ENCODE data around the gene SMARCA2. TPM values are rescaled to one million over a fixed set of nuclear protein-coding genes. Genes with fewer than 3 reads are reported as not detected.

The SMARCA2 gene
- polyA plus RNA-seq, 2 of the 4 experiments (the other 2 are of a cell fraction): 28.7 to 33.0 TPM

DNA sequence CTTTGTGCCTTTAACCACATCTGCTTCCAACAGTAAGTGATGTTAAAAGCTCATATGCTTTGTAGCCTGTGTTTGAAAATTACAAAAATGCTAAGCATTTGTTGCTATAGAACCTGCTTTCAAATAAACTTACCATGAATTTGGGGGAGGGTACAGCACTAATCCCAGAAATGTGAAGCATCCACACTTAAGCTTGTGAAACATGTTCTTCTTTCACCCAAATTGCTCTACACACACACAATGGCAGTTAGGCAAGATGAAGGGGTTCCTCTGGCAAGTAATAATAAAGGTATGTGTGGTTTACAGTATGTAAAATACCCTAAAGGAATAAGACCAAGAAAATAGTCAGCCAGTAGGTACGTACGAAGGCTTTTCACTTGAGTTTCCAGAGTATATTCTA is 165.6 kb downstream of the SMARCA2 start:
- ATAC-seq: no peak
- no peak for FAIRE-seq
- WGBS (ENCODE audit: missing lambda C conversion rate): 91% methylated on average over 2 of the region's 2 CpGs
- Histone ChIP-seq H3K9me3 (no peaks in the 10 kb centered on the region), H3K4me3 (no peak overlapping the region), H3K4me1 (no peaks in the 10 kb centered on the region), H3K27ac (no peak overlapping the region), H3K4me2 (no peak overlapping the region)
- DNase-seq (ENCODE audit: low read depth in 1 of 2, low spot score in 1 of 2): no peak
- ChIA-PET POLR2A (no interaction called here), CTCF (interaction anchor here (0.6 to 1.5 kb wide), 5 partner anchors 8 to 55 kb away, joined by 3 to 10 read pairs (median 3); no protein-coding TSS in a partner anchor)
- no peak for TF ChIP-seq HOXB13 (CRISPR knock-in tag; IDR thresholded peaks at IDR 0.05; ENCODE audit: low read depth)
- no peak for TF ChIP-seq NPAS2 (CRISPR knock-in tag; IDR thresholded peaks at IDR 0.05; ENCODE audit: borderline replicate concordance)
- no peak for TF ChIP-seq MAZ (IDR thresholded peaks at IDR 0.05; ENCODE audit: borderline replicate concordance, low read depth, low read length)
- no peak for TF ChIP-seq EHF (CRISPR knock-in tag; IDR thresholded peaks at IDR 0.05)
- TF ChIP-seq, protein P1, sequence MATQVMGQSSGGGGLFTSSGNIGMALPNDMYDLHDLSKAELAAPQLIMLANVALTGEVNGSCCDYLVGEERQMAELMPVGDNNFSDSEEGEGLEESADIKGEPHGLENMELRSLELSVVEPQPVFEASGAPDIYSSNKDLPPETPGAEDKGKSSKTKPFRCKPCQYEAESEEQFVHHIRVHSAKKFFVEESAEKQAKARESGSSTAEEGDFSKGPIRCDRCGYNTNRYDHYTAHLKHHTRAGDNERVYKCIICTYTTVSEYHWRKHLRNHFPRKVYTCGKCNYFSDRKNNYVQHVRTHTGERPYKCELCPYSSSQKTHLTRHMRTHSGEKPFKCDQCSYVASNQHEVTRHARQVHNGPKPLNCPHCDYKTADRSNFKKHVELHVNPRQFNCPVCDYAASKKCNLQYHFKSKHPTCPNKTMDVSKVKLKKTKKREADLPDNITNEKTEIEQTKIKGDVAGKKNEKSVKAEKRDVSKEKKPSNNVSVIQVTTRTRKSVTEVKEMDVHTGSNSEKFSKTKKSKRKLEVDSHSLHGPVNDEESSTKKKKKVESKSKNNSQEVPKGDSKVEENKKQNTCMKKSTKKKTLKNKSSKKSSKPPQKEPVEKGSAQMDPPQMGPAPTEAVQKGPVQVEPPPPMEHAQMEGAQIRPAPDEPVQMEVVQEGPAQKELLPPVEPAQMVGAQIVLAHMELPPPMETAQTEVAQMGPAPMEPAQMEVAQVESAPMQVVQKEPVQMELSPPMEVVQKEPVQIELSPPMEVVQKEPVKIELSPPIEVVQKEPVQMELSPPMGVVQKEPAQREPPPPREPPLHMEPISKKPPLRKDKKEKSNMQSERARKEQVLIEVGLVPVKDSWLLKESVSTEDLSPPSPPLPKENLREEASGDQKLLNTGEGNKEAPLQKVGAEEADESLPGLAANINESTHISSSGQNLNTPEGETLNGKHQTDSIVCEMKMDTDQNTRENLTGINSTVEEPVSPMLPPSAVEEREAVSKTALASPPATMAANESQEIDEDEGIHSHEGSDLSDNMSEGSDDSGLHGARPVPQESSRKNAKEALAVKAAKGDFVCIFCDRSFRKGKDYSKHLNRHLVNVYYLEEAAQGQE (IDR thresholded peaks at IDR 0.05): no peak
- no peak for TF ChIP-seq FOSL2 (IDR thresholded peaks at IDR 0.05)
- TF ChIP-seq FOSL2 (CRISPR knock-in tag; IDR thresholded peaks at IDR 0.05): no peak
- no peak for TF ChIP-seq RAD21 (conservative IDR thresholded peaks at IDR 0.05 in 1 of 2, IDR thresholded peaks at IDR 0.05 in 1 of 2)
- TF ChIP-seq EP300 (IDR thresholded peaks at IDR 0.05): no peak
- no peak for TF ChIP-seq MAFK (IDR thresholded peaks at IDR 0.05; ENCODE audit: partially characterized antibody)
- TF ChIP-seq FOXS1 (CRISPR knock-in tag; IDR thresholded peaks at IDR 0.05): no peak
- TF ChIP-seq NFE2L2 (conservative IDR thresholded peaks at IDR 0.05; ENCODE audit: low read length): no peak
- no peak for TF ChIP-seq ZFP36 (IDR thresholded peaks at IDR 0.05; ENCODE audit: borderline replicate concordance, partially characterized antibody)

DNA sequence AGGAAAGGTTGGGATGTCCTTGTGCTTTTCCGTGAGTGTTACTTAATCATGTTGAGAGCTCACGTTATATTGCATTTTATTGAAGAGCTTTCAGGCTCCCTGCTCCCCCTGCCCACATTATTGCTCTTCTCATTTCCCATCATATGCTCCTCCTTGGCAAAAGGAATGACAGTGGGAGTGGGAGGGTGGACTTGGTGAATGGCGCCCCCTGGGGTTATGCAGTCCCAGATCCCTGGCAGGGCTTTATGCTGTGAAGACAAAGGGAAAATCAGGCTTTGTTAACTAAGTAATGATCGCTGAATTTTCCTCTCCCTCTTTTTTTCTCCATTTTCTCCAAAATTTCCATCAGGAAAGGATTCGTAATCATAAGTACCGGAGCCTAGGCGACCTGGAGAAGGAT is 166.6 kb downstream of the SMARCA2 start:
- Histone ChIP-seq H3K4me3 (no peak overlapping the region), H3K4me2 (no peak overlapping the region), H3K27ac (no peak overlapping the region), H3K9me3 (no peaks in the 10 kb centered on the region), H3K4me1 (no peaks in the 10 kb centered on the region)
- ATAC-seq: peak; percentile 59 to 84; a peak in 4 of 6 replicates
- DNase-seq (ENCODE audit: low read depth in 1 of 2, low spot score in 1 of 2): peak in 1 of 2 experiments; percentile 34
- ChIA-PET POLR2A (no interaction called here), CTCF (interaction anchor here (0.7 to 1.5 kb wide), 6 partner anchors 10 to 87 kb away, joined by 3 to 10 read pairs (median 4); no protein-coding TSS in a partner anchor)
- 83% methylated on average over 7 of the region's 7 CpGs for WGBS (ENCODE audit: missing lambda C conversion rate)
- TF ChIP-seq, protein P2, sequence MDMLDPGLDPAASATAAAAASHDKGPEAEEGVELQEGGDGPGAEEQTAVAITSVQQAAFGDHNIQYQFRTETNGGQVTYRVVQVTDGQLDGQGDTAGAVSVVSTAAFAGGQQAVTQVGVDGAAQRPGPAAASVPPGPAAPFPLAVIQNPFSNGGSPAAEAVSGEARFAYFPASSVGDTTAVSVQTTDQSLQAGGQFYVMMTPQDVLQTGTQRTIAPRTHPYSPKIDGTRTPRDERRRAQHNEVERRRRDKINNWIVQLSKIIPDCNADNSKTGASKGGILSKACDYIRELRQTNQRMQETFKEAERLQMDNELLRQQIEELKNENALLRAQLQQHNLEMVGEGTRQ (IDR thresholded peaks at IDR 0.05): no peak
- TF ChIP-seq SMC3 (IDR thresholded peaks at IDR 0.05) (peak; percentile 30; the same call in 1 of the 3 replicates), RAD21 (conservative IDR thresholded peaks at IDR 0.05 in 1 of 2, IDR thresholded peaks at IDR 0.05 in 1 of 2) (peak; percentile 35 to 53)
- TF ChIP-seq, protein P3, sequence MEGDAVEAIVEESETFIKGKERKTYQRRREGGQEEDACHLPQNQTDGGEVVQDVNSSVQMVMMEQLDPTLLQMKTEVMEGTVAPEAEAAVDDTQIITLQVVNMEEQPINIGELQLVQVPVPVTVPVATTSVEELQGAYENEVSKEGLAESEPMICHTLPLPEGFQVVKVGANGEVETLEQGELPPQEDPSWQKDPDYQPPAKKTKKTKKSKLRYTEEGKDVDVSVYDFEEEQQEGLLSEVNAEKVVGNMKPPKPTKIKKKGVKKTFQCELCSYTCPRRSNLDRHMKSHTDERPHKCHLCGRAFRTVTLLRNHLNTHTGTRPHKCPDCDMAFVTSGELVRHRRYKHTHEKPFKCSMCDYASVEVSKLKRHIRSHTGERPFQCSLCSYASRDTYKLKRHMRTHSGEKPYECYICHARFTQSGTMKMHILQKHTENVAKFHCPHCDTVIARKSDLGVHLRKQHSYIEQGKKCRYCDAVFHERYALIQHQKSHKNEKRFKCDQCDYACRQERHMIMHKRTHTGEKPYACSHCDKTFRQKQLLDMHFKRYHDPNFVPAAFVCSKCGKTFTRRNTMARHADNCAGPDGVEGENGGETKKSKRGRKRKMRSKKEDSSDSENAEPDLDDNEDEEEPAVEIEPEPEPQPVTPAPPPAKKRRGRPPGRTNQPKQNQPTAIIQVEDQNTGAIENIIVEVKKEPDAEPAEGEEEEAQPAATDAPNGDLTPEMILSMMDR (IDR thresholded peaks at IDR 0.05): peak; percentile 44
- no peak for FAIRE-seq

Measured in A549 (cell line).